Medulla oblongata (tissue), 1 donor: ENCODE results near the gene HCFC1R1.
"Not testable (repeated sequence)": the region's sequence is repeated elsewhere in the genome, so short reads cannot be mapped to it uniquely, and the experiment has no call there.

Experiments used
- DNase-seq: peaks from one replicate; pipeline ENCODE4 v3.0.0-alpha.2; 2015; ENCODE audit errors: extremely low spot score

Gene HCFC1R1

GRCh38 chr16:3023669-3024478 lies at the start of gene HCFC1R1, which contains the start of gene THOC6:
Gene HCFC1R1 (minus strand): TSS chr16:3023942. CDS start chr16:3023941, 1 bp downstream.
Gene THOC6 (plus strand): TSS chr16:3024035. CDS start chr16:3024327, 292 bp downstream.
- DNase-seq: peak; percentile 98

GRCh38 chr16:3073448-3073847 lies 49.7 kb upstream of the HCFC1R1 start:
- no peak for DNase-seq

- not testable (repeated sequence) for DNase-seq
Observed at GRCh38 chr16:3072576-3073263, 49.0 kb upstream of the HCFC1R1 start.

GRCh38 chr16:3072148-3072547 lies 48.4 kb upstream of the HCFC1R1 start:
- not testable (repeated sequence) for DNase-seq

GRCh38 chr16:3071655-3072054 lies 47.9 kb upstream of the HCFC1R1 start:
- no peak for DNase-seq

- no peak for DNase-seq
Observed at GRCh38 chr16:3070608-3071111, 46.9 kb upstream of the HCFC1R1 start.

GRCh38 chr16:3069146-3069545 lies 45.4 kb upstream of the HCFC1R1 start:
- not testable (repeated sequence) for DNase-seq

GRCh38 chr16:3068487-3068886 lies 44.7 kb upstream of the HCFC1R1 start:
- DNase-seq: no peak

- no peak for DNase-seq
Observed at GRCh38 chr16:3066440-3066748, 42.7 kb upstream of the HCFC1R1 start.

GRCh38 chr16:3065742-3066439 lies 42.1 kb upstream of the HCFC1R1 start:
- no peak for DNase-seq

- DNase-seq: no peak
Observed at GRCh38 chr16:3065069-3065741, 41.5 kb upstream of the HCFC1R1 start, which contains the start of gene IL32. Gene IL32 (plus strand): TSS chr16:3065640. CDS start chr16:3065812, 172 bp downstream.

- DNase-seq: no peak
Observed at GRCh38 chr16:3063625-3064386, 40.1 kb upstream of the HCFC1R1 start.

GRCh38 chr16:3062553-3062952 lies 38.8 kb upstream of the HCFC1R1 start:
- no peak for DNase-seq

- DNase-seq: no peak
Observed at GRCh38 chr16:3060339-3061127, 36.8 kb upstream of the HCFC1R1 start.

- DNase-seq: no peak
Observed at GRCh38 chr16:3059723-3060242, 36.0 kb upstream of the HCFC1R1 start.

- DNase-seq: peak; percentile 89
Observed at GRCh38 chr16:3059041-3059722, 35.4 kb upstream of the HCFC1R1 start.

GRCh38 chr16:3058139-3059030 lies 34.6 kb upstream of the HCFC1R1 start:
- DNase-seq: peak; percentile 34
